Glutamatergic neuron (in vitro differentiated cells): Measurements from ENCODE around the gene HMGA1. TPM values are rescaled to one million over a fixed set of nuclear protein-coding genes. Genes with fewer than 3 reads are reported as not detected.

ENCODE experiments used
- DNase-seq: peaks from one replicate; pipeline ENCODE4 v3.0.0; 2022
- H3K27ac Mint-ChIP-seq: one replicate; pipeline ENCODE4 v1.8.0; 2020; ENCODE audit warnings: mild to moderate bottlenecking, mixed read lengths, inconsistent platforms; ENCODE audit not compliant: unreplicated experiment
- H3K27me3 Mint-ChIP-seq: one replicate; pipeline ENCODE4 v1.8.0; 2020; ENCODE audit warnings: mild to moderate bottlenecking, moderate library complexity, mixed read lengths, inconsistent platforms; ENCODE audit not compliant: unreplicated experiment
- H3K36me3 Mint-ChIP-seq: one replicate; pipeline ENCODE4 v1.8.0; 2020; ENCODE audit warnings: mild to moderate bottlenecking, mixed read lengths, inconsistent platforms; ENCODE audit not compliant: unreplicated experiment
- H3K4me1 Mint-ChIP-seq: one replicate; pipeline ENCODE4 v1.8.0; 2020; ENCODE audit warnings: mild to moderate bottlenecking, low read depth, mixed read lengths, inconsistent platforms; ENCODE audit not compliant: unreplicated experiment
- H3K4me3 Mint-ChIP-seq: one replicate; pipeline ENCODE4 v1.8.0; 2020; ENCODE audit warnings: mild to moderate bottlenecking, mixed read lengths, inconsistent platforms; ENCODE audit not compliant: unreplicated experiment
- H3K9me3 Mint-ChIP-seq: one replicate; pipeline ENCODE4 v1.8.0; 2020; ENCODE audit warnings: mild to moderate bottlenecking, moderate library complexity, mixed read lengths, inconsistent platforms; ENCODE audit not compliant: unreplicated experiment
- total RNA-seq: library from RNA; stranded (reverse); fragmentation: NEBNext Ultra II Directional; extraction: Animal tissue kit (Norgen Biotek cat#: 25700); gene quantifications from one replicate; pipeline ENCODE4 v1.2.1, GENCODE V29; 2021; ENCODE audit not compliant: unreplicated experiment
- TF ChIP-seq, protein P1 (sequence below): fragments of 200-600 bp; sonication (generic); IDR thresholded peaks from one replicate; pipeline ENCODE4 v1.5.0; 2021; ENCODE audit not compliant: partially characterized antibody, unreplicated experiment

The HMGA1 gene
- total RNA-seq, 1 donor from 2014 or later = 322 TPM

- Mint-ChIP-seq H3K36me3 (no peaks in the 10 kb centered on the region), H3K4me3 (no peak overlapping the region), H3K27ac (no peak overlapping the region), H3K9me3 (peaks cover 2% of the 10 kb centered on the region), H3K27me3 (peaks cover 7% of the 10 kb centered on the region), H3K4me1 (peaks cover 4% of the 10 kb centered on the region)
- no peak for DNase-seq
- TF ChIP-seq, protein P1, sequence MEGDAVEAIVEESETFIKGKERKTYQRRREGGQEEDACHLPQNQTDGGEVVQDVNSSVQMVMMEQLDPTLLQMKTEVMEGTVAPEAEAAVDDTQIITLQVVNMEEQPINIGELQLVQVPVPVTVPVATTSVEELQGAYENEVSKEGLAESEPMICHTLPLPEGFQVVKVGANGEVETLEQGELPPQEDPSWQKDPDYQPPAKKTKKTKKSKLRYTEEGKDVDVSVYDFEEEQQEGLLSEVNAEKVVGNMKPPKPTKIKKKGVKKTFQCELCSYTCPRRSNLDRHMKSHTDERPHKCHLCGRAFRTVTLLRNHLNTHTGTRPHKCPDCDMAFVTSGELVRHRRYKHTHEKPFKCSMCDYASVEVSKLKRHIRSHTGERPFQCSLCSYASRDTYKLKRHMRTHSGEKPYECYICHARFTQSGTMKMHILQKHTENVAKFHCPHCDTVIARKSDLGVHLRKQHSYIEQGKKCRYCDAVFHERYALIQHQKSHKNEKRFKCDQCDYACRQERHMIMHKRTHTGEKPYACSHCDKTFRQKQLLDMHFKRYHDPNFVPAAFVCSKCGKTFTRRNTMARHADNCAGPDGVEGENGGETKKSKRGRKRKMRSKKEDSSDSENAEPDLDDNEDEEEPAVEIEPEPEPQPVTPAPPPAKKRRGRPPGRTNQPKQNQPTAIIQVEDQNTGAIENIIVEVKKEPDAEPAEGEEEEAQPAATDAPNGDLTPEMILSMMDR = no peak
These were observed 8.8 kb upstream of the HMGA1 start for GRCh38 chr6:34227761-34228421.

DNA sequence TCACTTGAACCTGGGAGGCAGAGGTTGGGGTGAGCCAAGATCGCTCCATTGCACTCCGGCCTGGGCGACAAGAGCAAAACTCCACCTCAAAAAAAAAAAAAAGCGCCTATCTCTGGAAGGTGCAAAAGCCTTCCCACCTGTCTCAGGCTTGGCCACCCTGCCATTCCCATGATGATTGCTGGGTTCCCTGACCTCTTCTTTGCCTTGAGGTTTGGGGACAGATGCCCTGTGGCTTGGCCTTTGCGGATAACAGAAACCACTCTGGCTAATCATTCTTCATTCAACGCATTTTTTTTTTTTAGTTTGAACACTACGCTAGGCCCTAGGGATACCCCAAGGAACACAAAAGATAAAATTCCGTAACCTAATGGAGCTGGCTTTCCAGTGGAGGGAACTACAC is 6.8 kb upstream of the HMGA1 start:
- Mint-ChIP-seq H3K4me1 (peaks cover 4% of the 10 kb centered on the region), H3K9me3 (peaks cover 6% of the 10 kb centered on the region), H3K27ac (no peak overlapping the region), H3K4me3 (no peak overlapping the region), H3K36me3 (no peaks in the 10 kb centered on the region), H3K27me3 (peaks cover 7% of the 10 kb centered on the region)
- TF ChIP-seq, protein P1 = no peak
- no peak for DNase-seq

- DNase-seq = no peak
- peaks cover 7% of the 10 kb centered on the region for H3K27me3 Mint-ChIP-seq
- H3K36me3 Mint-ChIP-seq = no peaks in the 10 kb centered on the region
- TF ChIP-seq, protein P1 = no peak
- H3K9me3 Mint-ChIP-seq = peaks cover 6% of the 10 kb centered on the region
- no peak overlapping the region for H3K4me3 Mint-ChIP-seq
- no peak overlapping the region for H3K27ac Mint-ChIP-seq
- peaks cover 4% of the 10 kb centered on the region for H3K4me1 Mint-ChIP-seq
These were observed 5.9 kb upstream of the HMGA1 start for GRCh38 chr6:34230653-34231371.

DNA sequence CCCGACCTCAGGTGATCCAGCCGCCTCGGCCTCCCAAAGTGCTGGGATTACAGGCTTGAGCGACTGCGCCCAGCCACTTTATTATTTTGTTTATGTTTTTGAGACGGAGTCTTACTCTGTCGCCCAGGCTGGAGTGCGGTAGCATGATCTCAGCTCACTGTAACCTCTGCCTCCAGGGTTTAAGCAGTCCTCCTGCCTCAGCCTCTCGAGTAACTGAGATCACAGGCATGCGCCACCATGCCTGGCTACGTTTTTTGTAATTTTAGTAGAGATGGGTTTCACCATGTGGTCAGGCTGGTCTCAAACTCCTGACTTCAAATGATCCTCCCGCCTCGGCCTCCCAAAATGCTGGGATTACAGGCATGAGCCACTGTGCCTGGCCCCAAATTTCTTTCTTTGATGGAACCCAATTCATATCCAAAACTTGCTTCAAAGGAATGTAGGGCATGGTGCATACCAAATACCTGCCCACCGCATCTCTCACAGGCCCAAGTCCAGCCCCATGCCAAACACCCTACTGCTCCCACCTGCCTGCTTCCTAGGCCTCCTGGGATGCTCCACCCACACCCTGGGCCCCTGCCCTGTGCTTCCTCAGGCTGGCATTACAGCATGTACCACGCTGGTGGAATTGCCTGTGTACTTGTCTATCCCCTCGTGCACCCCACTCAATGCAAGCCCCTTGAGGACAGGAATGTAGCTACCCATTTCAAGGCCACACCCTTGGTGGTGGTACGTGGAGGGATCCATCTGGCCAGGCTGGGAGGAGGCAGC is 4.9 kb upstream of the HMGA1 start:
- peaks cover 9% of the 10 kb centered on the region for H3K9me3 Mint-ChIP-seq
- peaks cover 3% of the 10 kb centered on the region for H3K4me1 Mint-ChIP-seq
- no peak overlapping the region for H3K27ac Mint-ChIP-seq
- DNase-seq = no peak
- no peaks in the 10 kb centered on the region for H3K36me3 Mint-ChIP-seq
- H3K27me3 Mint-ChIP-seq = peaks cover 9% of the 10 kb centered on the region
- H3K4me3 Mint-ChIP-seq = no peak overlapping the region
- TF ChIP-seq, protein P1 = no peak
